HPDE6-E6E7 (cell line): Measurements from ENCODE around the gene COG5.
"Not testable (repeated sequence)": the region's sequence is repeated elsewhere in the genome, so short reads cannot be mapped to it uniquely, and the experiment has no call there.

Experiments used
- DNase-seq: peaks from one replicate; pipeline ENCODE4 v3.0.0; 2011; ENCODE audit warnings: missing footprints; ENCODE audit errors: extremely low spot score

COG5 gene

GRCh38 chr7:107228291-107228690, 335.4 kb downstream of the COG5 start:
- no peak for DNase-seq

DNA sequence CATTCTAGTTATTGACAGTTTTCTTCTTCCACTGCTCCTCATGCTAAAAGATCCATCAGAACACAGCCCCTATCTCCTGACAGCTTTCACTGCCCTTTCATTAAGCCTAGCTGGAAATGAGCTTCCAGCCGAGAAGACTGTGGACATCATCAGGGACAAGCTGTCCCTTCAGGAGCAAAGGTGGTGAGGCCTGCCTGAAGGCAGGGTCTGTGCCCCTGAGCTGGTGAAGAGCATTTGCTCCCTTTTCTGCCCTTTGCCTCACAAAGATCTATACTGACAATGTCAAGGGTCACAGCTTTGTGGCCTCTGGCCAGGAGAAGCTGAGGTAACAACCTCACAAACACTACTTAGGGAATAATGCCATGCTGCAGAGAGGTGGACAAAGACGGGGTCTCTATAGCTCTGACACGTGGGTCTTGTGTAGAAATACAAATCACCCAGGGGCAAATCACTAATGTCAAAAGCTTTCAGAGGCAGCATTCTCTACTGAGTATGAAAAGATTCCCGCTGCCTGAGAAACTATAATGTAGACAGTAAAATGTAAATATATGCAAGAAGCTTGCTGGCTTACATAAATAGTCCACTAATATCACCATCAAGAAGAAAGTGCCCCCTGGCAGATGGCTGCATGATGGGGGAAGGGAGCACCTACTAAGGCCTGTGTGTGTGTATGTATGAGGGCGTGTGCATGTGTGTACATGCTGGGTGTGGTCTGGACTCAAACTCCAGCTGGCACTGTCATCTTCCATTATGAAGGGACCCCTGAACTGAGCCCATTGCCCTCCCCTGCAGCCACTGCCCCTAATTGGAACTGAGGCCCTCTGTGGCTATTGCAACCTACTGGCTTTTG, 339.1 kb downstream of the COG5 start:
- DNase-seq = no peak

GRCh38 chr7:107220806-107221205, 342.9 kb downstream of the COG5 start:
- not testable (repeated sequence) for DNase-seq

DNA sequence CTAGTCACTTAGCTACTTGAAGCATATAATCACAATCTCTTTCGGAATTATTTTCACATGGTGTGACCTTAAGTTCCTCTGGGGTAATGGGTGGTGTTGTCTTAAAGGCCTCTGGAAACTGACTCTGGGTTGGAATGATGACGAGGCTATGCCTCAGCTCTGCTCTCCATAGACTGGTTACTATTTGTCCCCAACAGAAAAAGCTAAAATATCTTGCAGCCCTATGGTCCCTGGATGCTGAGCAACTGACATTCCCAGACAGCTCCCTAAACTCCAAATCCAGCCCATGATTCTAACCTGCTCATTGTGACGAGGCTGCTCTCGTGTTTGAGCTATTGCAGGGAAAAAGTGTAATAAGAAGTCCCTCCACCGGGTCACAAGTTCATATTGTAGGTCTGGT, 343.4 kb downstream of the COG5 start:
- DNase-seq = no peak

GRCh38 chr7:107219563-107220244, 344.0 kb downstream of the COG5 start:
- no peak for DNase-seq

- DNase-seq = no peak
Observed at GRCh38 chr7:107213945-107214344, 349.8 kb downstream of the COG5 start.

DNA sequence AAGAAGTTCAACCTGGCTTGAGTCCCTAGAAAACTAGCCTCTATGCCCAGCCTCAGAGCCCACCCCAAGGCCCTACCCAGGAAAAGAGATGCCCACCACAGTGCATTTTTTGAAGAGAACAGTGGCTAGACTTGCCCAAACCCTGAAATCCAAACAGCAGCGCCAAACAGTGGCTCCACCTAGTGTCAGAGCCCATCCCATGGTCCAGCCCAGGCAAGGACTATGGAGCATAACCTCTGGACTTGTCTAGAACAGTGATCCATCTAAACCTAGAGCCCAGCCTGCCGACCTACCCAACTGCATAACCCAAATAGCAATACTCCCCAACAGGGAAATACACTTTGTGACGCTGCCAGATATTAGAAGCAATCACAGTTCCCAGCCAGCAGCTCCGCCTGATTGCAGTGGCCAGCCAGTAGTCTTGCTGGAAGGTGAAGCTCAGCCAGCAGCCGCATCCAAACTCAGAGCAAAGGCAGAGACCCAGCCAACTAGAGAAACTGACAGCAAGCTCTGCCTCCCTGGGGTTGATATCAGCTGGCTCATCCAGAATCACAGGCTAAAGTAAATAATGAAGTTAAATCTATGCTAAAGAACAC, 350.4 kb downstream of the COG5 start:
- no peak for DNase-seq

GRCh38 chr7:107212725-107213124, 351.0 kb downstream of the COG5 start:
- no peak for DNase-seq

- DNase-seq = no peak
Observed at GRCh38 chr7:107210400-107210799, 353.3 kb downstream of the COG5 start.

GRCh38 chr7:107209565-107209964, 354.2 kb downstream of the COG5 start:
- DNase-seq = no peak

- no peak for DNase-seq
Observed at GRCh38 chr7:107208563-107208962, 355.2 kb downstream of the COG5 start.

GRCh38 chr7:107208024-107208521, 355.6 kb downstream of the COG5 start:
- DNase-seq = no peak

- no peak for DNase-seq
Observed at GRCh38 chr7:107207459-107207858, 356.3 kb downstream of the COG5 start.

DNA sequence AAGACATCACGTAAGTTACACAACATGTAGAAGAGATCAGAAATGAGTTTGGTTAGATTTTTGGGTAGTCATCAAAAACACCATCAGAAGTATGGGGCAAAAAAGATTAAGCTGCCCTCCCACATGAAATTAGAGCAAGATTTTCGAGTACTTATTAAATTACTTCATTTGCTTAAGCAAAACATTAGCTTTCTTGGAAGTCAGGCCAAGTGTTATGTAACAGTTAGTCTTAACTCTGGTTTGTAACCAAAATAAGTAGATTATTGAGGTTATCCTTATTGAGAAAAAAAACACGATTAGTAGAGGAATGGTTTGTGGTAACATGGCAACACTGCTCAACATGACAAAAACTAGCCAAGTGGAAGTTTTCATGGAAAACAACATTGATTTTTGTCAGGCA, 357.0 kb downstream of the COG5 start:
- DNase-seq = no peak

DNA sequence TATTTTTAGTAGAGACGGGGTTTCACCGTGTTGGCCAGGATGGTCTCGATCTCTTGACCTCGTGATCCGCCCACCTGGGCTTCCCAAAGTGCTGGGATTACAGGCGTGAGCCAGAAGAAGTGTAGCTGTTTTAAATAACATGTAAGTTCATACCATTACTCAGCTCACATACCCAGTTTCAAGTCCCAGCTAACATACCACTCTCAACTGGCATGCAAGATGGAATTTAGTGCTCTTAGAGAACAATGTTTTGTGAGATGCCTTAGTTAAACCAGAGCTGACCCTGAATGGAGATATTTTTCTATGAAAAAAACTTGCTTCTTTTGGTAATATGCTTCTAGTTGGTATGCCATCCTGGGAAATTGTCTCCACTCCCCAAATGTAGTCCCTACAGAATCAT, 357.6 kb downstream of the COG5 start:
- no peak for DNase-seq

DNA sequence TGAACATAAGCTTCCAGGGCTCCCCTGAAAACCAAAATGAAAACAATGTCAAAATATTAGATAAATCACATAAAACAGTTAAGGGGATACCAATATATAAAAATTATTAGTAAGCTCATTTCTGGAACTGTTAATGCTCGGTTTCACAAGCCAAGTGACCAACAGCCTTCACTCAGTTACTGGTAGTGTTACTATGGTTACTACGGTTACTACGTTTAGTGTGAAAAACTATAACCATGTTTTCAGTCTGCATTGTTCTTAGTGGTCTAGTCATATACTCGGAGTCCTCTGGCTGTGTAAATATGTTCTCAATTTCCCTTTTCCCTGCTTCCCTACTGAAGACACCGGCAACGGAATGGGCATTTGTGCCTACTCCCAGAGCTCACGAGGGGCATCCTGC, 360.1 kb downstream of the COG5 start:
- DNase-seq = no peak

DNA sequence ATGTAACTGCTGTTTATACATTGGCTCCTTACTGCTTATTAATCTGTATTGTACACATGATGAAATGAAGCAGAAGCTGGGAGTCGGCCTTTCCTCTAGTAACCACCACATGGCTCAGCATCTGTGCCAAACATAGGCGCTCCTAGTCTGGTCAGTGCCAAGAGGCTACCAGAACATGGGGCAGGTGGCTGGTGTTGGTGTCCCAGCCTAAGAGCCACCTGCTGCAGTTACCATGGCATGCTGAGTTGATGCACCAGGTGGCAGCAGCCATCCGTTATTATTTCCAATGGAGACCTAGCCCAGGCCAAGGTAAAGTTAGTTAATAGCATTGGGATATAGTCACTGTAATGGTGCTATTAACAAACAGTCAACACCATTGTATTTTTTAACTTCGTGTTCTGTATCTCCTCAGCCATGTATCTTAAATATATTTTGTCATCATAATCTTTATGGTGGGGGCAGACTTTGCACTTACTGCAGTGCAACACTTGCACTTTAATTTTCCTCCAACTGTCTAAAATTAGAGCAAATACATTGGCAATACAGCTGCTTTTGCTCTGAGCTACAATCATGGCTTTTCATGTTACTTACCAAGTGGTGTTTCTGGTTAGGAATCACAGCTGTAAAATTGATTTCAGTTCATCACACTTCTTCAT, 361.8 kb downstream of the COG5 start:
- DNase-seq = peak; percentile 66

- no peak for DNase-seq
Observed at GRCh38 chr7:107196834-107197610, 366.7 kb downstream of the COG5 start.

- no peak for DNase-seq
Observed at GRCh38 chr7:107194052-107194451, 369.7 kb downstream of the COG5 start.

DNA sequence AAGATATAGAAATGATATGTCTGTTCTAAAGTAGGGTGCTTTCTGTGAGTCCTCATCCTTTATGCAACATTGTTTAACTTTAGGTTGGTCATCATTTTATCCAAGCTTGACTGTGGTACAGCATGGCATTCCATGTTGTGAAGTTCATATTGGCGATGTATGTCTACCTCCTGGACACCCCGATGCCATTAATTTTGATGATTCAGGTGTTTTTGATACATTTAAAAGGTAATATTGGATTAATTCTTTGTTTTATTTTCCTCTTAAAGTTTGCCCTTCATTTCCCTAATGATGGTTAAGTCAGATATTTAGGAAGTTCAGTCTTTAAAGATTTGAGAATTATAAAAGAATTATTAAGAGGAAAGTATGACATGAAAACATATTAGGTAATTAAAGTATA, 373.6 kb downstream of the COG5 start:
- DNase-seq = no peak

DNA sequence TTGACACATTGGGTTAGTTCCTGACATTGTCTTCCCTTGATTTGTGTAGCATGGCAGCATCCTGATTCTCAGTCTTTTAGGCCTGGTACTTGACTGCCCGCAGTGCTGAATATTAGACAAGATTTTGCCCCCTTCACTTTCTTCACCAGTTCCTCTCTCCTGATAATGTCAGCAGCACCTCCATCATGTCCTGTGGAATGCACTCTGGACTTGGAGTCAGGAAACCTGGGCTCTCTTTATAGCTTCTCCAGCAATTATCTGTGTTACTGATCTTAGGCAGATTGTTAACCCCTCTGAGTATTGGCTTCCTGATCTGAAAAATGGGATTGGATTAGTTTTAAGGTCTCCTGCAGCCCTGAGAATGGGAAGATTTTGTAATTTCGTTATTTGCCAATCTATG, 375.9 kb downstream of the COG5 start:
- DNase-seq = no peak
